SU-DHL-6 (cell line): Measurements from ENCODE around the gene MTMR3.
"Not testable (repeated sequence)": the region's sequence is repeated elsewhere in the genome, so short reads cannot be mapped to it uniquely, and the experiment has no call there.

Experiments used
- H2AFZ ChIP-seq: fragments of 200-600 bp; sonication (generic); 2 replicates; pipeline ENCODE4 v1.6.1; 2014; ENCODE audit warnings: low read depth, mild to moderate bottlenecking, moderate library complexity, mixed read lengths, antibody characterized with exemption, low read length; ENCODE audit not compliant: severe bottlenecking
- H3F3A ChIP-seq: fragments of 200-600 bp; shearing (Covaris generic); 2 replicates; pipeline ENCODE4 v1.6.0; 2016; ENCODE audit warnings: antibody characterized with exemption, mild to moderate bottlenecking; ENCODE audit not compliant: insufficient read depth
- H3K27ac ChIP-seq: fragments of 200-600 bp; sonication (generic); 2 replicates; pipeline ENCODE4 v1.5.1; 2016; ENCODE audit warnings: low read depth, mild to moderate bottlenecking, low read length, moderate library complexity, mixed read lengths
- H3K27me3 ChIP-seq: fragments of 200-600 bp; sonication (generic), shearing (Covaris generic); 2 replicates; pipeline ENCODE4 v1.6.0; 2014; ENCODE audit warnings: mild to moderate bottlenecking, low read length
- H3K36me3 ChIP-seq: fragments of 200-600 bp; sonication (generic); 2 replicates; pipeline ENCODE4 v1.6.1; 2014; ENCODE audit warnings: mild to moderate bottlenecking, low read length, mixed read lengths
- H3K4me2 ChIP-seq: fragments of 300-600, 200-600 bp; shearing (Covaris generic), sonication (generic); 2 replicates; pipeline ENCODE4 v1.6.0; 2014; ENCODE audit warnings: low read length, low read depth, mild to moderate bottlenecking; ENCODE audit not compliant: poor library complexity, severe bottlenecking
- H3K4me3 ChIP-seq: fragments of 200-600 bp; sonication (generic); 2 replicates; pipeline ENCODE4 v1.5.1; 2014; ENCODE audit warnings: antibody characterized with exemption, low read length, mild to moderate bottlenecking, mixed read lengths; ENCODE audit not compliant: insufficient read depth, poor library complexity, severe bottlenecking
- H3K79me2 ChIP-seq: fragments of 200-600 bp; sonication (generic); 2 replicates; pipeline ENCODE4 v1.6.1; 2014; ENCODE audit warnings: mild to moderate bottlenecking, low read length, moderate library complexity; ENCODE audit not compliant: insufficient read depth
- H3K9ac ChIP-seq: fragments of 200-600 bp; sonication (generic); 2 replicates; pipeline ENCODE4 v1.7.0; 2014; ENCODE audit warnings: mild to moderate bottlenecking, low read length
- H3K9me2 ChIP-seq: fragments of 200-600 bp; sonication (generic); replicated peaks from 2 replicates; pipeline ENCODE4 v1.6.1; 2014; ENCODE audit warnings: low read length; ENCODE audit not compliant: insufficient read depth
- H3K9me3 ChIP-seq: fragments of 200-600 bp; sonication (generic); 2 replicates; pipeline ENCODE4 v1.6.1; 2014; ENCODE audit warnings: low read length, mixed read lengths; ENCODE audit not compliant: insufficient read depth
- H4K20me1 ChIP-seq: fragments of 200-600 bp; sonication (generic); 2 replicates; pipeline ENCODE4 v1.6.1; 2014; ENCODE audit warnings: low read depth, mild to moderate bottlenecking, antibody characterized with exemption, low read length, moderate library complexity, mixed read lengths
- CTCF ChIP-seq: fragments of 200-600 bp; sonication (generic); IDR thresholded peaks from one replicate; pipeline ENCODE4 v1.5.1; 2017; ENCODE audit warnings: antibody characterized with exemption, mild to moderate bottlenecking, low read length, moderate library complexity; ENCODE audit not compliant: insufficient read depth, poor library complexity, severe bottlenecking
- EZH2phosphoT487 ChIP-seq: fragments of 200-600 bp; sonication (generic), shearing (Covaris generic); conservative IDR thresholded peaks from 2 replicates; pipeline ENCODE4 v1.6.1; 2018; ENCODE audit warnings: mild to moderate bottlenecking, antibody characterized with exemption, low read length, moderate library complexity, mixed read lengths

Gene MTMR3

GRCh38 chr22:29883045-29883774 is at the start of gene MTMR3:
Gene MTMR3, plus strand, starts transcription at chr22:29883174. Its CDS starts 87,886 bp downstream, at chr22:29971060.
- Histone ChIP-seq H3K36me3 (no peaks in the 10 kb centered on the region), H3K4me2 (peak within 1 kb of the TSS; percentile 72), H3F3A (no peaks in the 10 kb centered on the region), H3K9me2 (no peaks in the 10 kb centered on the region), H3K9ac (peak within 1 kb of the TSS; percentile 79), H3K79me2 (peaks cover 3% of the 10 kb centered on the region; the same call in 1 of the 2 replicates), H3K27ac (peak within 1 kb of the TSS; percentile 28; the same call in 1 of the 2 replicates), H3K9me3 (no peaks in the 10 kb centered on the region), H3K4me3 (peak within 1 kb of the TSS; percentile 83), H3K27me3 (no peaks in the 10 kb centered on the region), H4K20me1 (0 out of 2 replicates have a peak, but pooled peaks cover 10% of the 10 kb centered on the region), H2AFZ (peak within 1 kb of the TSS; percentile 90)
- peak; percentile 18 for TF ChIP-seq CTCF
- no peak for TF ChIP-seq EZH2phosphoT487

DNA sequence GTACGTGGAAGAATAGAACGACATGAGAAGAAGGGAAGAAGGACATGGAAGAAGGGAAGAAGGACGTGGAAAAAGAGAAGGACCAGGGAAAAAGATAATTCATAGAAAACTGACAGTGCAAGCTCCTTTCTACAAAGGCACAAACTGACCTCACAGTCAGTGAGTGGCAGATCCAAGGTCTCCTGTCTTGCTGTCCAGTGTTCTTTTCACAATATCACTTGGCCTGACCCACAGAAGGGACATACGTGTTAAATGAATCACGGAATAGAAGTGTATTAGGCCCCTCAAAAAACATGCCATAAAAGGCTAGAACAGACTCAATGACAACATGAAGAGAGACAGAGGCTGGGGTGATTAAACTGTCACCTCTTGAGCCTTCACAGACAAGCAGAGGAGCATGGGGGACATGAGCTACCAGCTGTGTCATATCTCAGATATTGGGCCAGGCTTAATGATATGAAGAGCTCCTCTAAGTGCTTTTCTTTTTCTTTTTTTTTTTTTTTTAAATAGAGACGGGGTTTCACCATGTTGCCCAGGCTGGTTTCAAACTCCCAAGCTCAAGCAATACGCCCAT is 49.5 kb upstream of the MTMR3 start:
- H3K27ac ChIP-seq: no peak overlapping the region
- H3K4me2 ChIP-seq: no peak overlapping the region
- H3F3A ChIP-seq: no peaks in the 10 kb centered on the region
- H3K9me3 ChIP-seq: no peaks in the 10 kb centered on the region
- peaks cover 2% of the 10 kb centered on the region; the same call in 1 of the 2 replicates for H3K36me3 ChIP-seq
- H3K9ac ChIP-seq: no peak overlapping the region
- no peaks in the 10 kb centered on the region for H3K9me2 ChIP-seq
- no peaks in the 10 kb centered on the region for H3K27me3 ChIP-seq
- no peak overlapping the region for H2AFZ ChIP-seq
- TF ChIP-seq EZH2phosphoT487: no peak
- no peak for TF ChIP-seq CTCF
- H3K4me3 ChIP-seq: no peak overlapping the region
- H4K20me1 ChIP-seq: no peaks in the 10 kb centered on the region; the same call in 1 of the 2 replicates
- peaks cover 26% of the 10 kb centered on the region for H3K79me2 ChIP-seq

GRCh38 chr22:29834046-29834445 is 48.9 kb upstream of the MTMR3 start:
- H2AFZ ChIP-seq: no peak overlapping the region
- TF ChIP-seq CTCF (no peak), EZH2phosphoT487 (no peak)
- no peak overlapping the region for H3K4me3 ChIP-seq
- no peaks in the 10 kb centered on the region for H4K20me1 ChIP-seq
- H3K36me3 ChIP-seq: peaks cover 2% of the 10 kb centered on the region; the same call in 1 of the 2 replicates
- no peak overlapping the region for H3K4me2 ChIP-seq
- no peak overlapping the region for H3K27ac ChIP-seq
- no peaks in the 10 kb centered on the region for H3K9me2 ChIP-seq
- no peak overlapping the region for H3K9ac ChIP-seq
- peaks cover 26% of the 10 kb centered on the region for H3K79me2 ChIP-seq
- H3K27me3 ChIP-seq: no peaks in the 10 kb centered on the region
- H3K9me3 ChIP-seq: no peaks in the 10 kb centered on the region
- no peaks in the 10 kb centered on the region for H3F3A ChIP-seq

- H3K9ac ChIP-seq: peak overlapping the region; percentile 81
- H3K9me3 ChIP-seq, H3K9me2 ChIP-seq, H3K27ac ChIP-seq, H3K36me3 ChIP-seq, H3K27me3 ChIP-seq, H3F3A ChIP-seq, H4K20me1 ChIP-seq, H2AFZ ChIP-seq: not testable (repeated sequence)
- H3K4me2 ChIP-seq: peak overlapping the region; percentile 86
- peak overlapping the region; percentile 79 for H3K4me3 ChIP-seq
- peaks cover 26% of the 10 kb centered on the region for H3K79me2 ChIP-seq
Observed at GRCh38 chr22:29836791-29837370, 46.1 kb upstream of the MTMR3 start.
